Transverse colon (tissue), 4 donors: ENCODE results near the gene JADE3.

Experiments
- CTCF ChIP-seq, 5 experiments: fragments of 200-600 bp in 3 of 5; fragments of 450-650 bp in 2 of 5; sonication (generic) in 3 of 5; IDR thresholded peaks; 1 replicate in 2 of 5; 2 replicates in 3 of 5; pipeline ENCODE4 v1.5.1; 2016 to 2017; ENCODE audit warnings: antibody characterized with exemption in 5 of 5, inconsistent platforms in 3 of 5, mild to moderate bottlenecking in 2 of 5, moderate library complexity in 1 of 5
- EP300 ChIP-seq: sonication (generic); formaldehyde crosslinking; IDR thresholded peaks from one replicate; pipeline ENCODE4 v1.6.1; 2017; ENCODE audit warnings: antibody characterized with exemption, low read depth
- POLR2A ChIP-seq: fragments of 450-650 bp; IDR thresholded peaks from one replicate; pipeline ENCODE4 v1.6.1; 2016; ENCODE audit warnings: antibody characterized with exemption, mild to moderate bottlenecking, moderate library complexity
- POLR2AphosphoS5 ChIP-seq, 3 donors: sonication (generic); formaldehyde crosslinking; IDR thresholded peaks; one replicate each; pipeline ENCODE4 v1.6.1; 2016; ENCODE audit warnings: antibody characterized with exemption in 3 of 3

DNA sequence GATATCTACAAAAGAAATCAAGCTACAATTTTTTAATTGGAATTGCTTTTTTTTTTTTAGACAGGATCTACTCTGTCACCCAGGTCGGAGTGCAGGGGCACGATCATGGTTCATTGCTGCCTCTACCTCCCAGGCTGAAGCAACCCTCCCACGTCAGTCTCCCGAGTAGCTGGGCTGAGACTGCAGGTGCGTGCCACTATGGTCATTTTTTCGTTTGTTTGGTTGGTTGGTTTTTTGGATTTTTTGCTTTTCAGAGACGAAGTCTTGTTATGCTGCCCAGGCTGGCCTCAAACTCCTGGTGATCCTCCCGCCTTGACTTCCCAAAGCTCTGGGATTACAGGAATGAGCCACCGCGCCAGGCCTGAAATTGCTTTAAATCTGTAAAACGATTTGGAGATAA, 181.6 kb downstream of the JADE3 start:
- TF ChIP-seq CTCF (IDR thresholded peaks at IDR 0.05): no peak
- TF ChIP-seq POLR2A: no peak
- no peak for TF ChIP-seq EP300
- TF ChIP-seq POLR2AphosphoS5 (IDR thresholded peaks at IDR 0.05): no peak
